ENCODE data around the gene FOXO3.

Gene FOXO3

GRCh38 chr6:108618623-108619152 is 58.0 kb downstream of the FOXO3 start:
- no peak for TF ChIP-seq CTCF (IDR thresholded peaks at IDR 0.05; ENCODE audit: control insufficient read depth, extremely low read depth, insufficient read depth)
- H3K4me3 ChIP-seq (ENCODE audit: low read depth, low read length), result no peak overlapping the region
- DNase-seq (ENCODE audit: low read depth), result no peak

- no peak for DNase-seq (ENCODE audit: low read depth)
- no peak overlapping the region for H3K4me3 ChIP-seq (ENCODE audit: low read depth, low read length)
- no peak for TF ChIP-seq CTCF (IDR thresholded peaks at IDR 0.05; ENCODE audit: control insufficient read depth, extremely low read depth, insufficient read depth)
These were observed 58.9 kb downstream of the FOXO3 start for GRCh38 chr6:108619431-108620197.

- DNase-seq (ENCODE audit: low read depth), result no peak
- no peak for TF ChIP-seq CTCF (IDR thresholded peaks at IDR 0.05; ENCODE audit: control insufficient read depth, extremely low read depth, insufficient read depth)
- no peak overlapping the region for H3K4me3 ChIP-seq (ENCODE audit: low read depth, low read length)
These were observed 60.4 kb downstream of the FOXO3 start for GRCh38 chr6:108621117-108621516.

- no peak overlapping the region for H3K4me3 ChIP-seq (ENCODE audit: low read depth, low read length)
- TF ChIP-seq CTCF (IDR thresholded peaks at IDR 0.05; ENCODE audit: control insufficient read depth, extremely low read depth, insufficient read depth), result no peak
- no peak for DNase-seq (ENCODE audit: low read depth)
These were observed 62.1 kb downstream of the FOXO3 start for GRCh38 chr6:108622641-108623298.

GRCh38 chr6:108623995-108624394 is 63.3 kb downstream of the FOXO3 start:
- H3K4me3 ChIP-seq (ENCODE audit: low read depth, low read length), result no peak overlapping the region
- no peak for TF ChIP-seq CTCF (IDR thresholded peaks at IDR 0.05; ENCODE audit: control insufficient read depth, extremely low read depth, insufficient read depth)
- no peak for DNase-seq (ENCODE audit: low read depth)

- TF ChIP-seq CTCF (IDR thresholded peaks at IDR 0.05; ENCODE audit: control insufficient read depth, extremely low read depth, insufficient read depth), result no peak
- no peak overlapping the region for H3K4me3 ChIP-seq (ENCODE audit: low read depth, low read length)
- no peak for DNase-seq (ENCODE audit: low read depth)
These were observed 64.9 kb downstream of the FOXO3 start for GRCh38 chr6:108625581-108625980.

Data from LNCaP clone FGC (cell line).